Stimulated activated naive CD8-positive, alpha-beta T cell treated with anti-CD3 and anti-CD28 coated beads, Interleukin-15, Interleukin-2, amounts not matched to agents 100 U/mL and 50 U/mL, for 24 hours (primary cell): ENCODE data around the gene MIAT.

ENCODE experiments used
- ATAC-seq: fragments of 150-1000 bp; cut with Tn5 transposase; one replicate; pipeline ENCODE4 v1.10.0; 2021
- DNase-seq: peaks from one replicate; pipeline ENCODE4 v3.0.0; 2021

Gene MIAT

GRCh38 chr22:26632422-26633155, 24.8 kb upstream of the MIAT start:
- DNase-seq = no peak
- ATAC-seq = no peak

GRCh38 chr22:26634189-26634588, 23.2 kb upstream of the MIAT start:
- no peak for DNase-seq
- no peak for ATAC-seq

- DNase-seq = no peak
- no peak for ATAC-seq
Measured at GRCh38 chr22:26635117-26635516, 22.3 kb upstream of the MIAT start.

DNA sequence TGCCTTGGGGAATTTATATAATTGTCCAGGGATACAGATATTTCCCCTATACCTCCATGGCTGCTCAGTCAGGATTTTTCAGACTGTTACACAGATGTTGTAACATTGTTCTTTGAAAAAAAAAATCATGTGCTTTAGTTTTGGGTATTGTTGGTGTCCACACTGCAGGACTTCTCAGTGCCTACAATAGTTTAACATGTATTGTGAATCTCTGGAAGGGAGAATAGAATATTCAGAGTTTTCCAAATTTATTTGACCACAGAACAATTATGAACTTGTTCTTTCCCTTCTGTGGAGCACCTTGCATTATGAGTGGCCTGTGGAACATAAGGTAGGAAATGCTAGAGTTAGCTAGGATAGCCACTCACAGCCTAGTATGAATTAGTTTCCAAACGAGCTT, 21.1 kb upstream of the MIAT start:
- DNase-seq (no peak), ATAC-seq (no peak)

- ATAC-seq = peak; percentile 98
- DNase-seq = peak; percentile 87
Measured at GRCh38 chr22:26642465-26643417, 14.6 kb upstream of the MIAT start.

DNA sequence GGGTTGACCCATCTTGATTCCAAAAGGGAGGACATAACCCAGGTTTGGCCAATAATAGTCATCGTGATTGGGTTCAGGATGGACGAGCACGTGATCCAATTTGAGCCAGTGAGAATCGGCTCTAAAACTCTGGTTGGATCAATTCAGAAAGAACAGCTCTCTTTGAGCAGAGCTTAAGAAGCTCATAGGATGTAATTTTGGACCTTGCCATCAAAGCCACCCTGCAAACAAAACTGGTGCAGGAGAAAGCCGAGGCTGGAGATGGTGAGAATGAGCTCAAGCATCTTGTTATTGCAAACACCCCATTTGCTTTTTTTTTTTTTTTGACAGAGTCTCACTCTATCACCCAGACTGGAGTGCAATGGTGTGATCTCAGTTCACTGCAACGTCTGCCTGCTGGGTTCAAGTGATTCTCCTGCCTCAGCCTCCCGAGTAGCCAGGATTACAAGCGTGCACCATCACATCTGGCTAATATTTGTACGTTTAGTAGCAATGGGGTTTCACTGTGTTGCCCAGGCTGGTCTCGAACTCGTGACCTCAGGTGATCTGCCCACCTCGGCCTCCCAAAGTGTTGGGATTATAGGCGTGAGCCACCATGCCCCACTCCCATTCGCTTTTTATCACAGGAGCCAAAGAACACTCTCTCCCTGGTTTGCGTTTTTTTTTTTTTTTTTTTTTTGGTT, 13.8 kb upstream of the MIAT start:
- DNase-seq (no peak), ATAC-seq (no peak)

- no peak for DNase-seq
- no peak for ATAC-seq
Measured at GRCh38 chr22:26646158-26646557, 11.2 kb upstream of the MIAT start.

GRCh38 chr22:26648011-26648497, 9.3 kb upstream of the MIAT start:
- DNase-seq (peak; percentile 54), ATAC-seq (peak; percentile 47)

GRCh38 chr22:26648528-26649388, 8.6 kb upstream of the MIAT start:
- DNase-seq (no peak), ATAC-seq (no peak)

DNA sequence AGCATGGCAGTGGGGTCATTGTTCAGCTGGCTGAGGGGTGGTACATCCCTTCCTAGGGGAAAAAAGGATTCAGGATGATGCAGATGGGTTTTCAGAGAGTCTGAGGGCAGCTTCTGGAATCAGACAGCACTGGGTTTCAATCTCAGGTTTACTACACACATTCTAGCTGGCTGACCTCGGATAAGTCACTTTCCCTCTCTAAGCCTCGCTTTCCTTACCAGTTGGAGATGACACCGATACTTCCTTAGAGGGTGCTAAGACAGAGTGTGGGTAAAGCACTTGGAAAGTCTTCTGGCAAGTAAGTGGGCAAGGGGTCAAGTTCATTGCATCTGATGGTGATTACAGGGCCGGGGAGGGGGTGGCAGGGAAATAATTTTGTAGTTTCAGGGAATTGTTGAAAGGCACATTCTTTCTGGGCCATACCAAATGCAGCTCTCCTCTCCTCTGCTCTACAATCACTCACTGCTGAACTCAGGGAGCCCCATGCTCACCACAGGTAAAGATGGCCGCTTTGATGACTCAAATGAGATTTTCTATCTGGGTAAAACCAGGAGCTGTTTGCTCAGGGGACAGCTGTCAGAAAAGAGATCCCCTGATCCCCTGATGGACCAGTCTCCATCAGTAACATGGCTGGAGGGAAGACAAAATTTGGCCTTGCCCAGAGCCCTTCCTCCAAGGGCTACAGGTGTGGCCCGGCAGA, 6.5 kb upstream of the MIAT start:
- ATAC-seq (peak; percentile 50), DNase-seq (no peak)

GRCh38 chr22:26651815-26652214, 5.6 kb upstream of the MIAT start:
- DNase-seq = no peak
- no peak for ATAC-seq

- ATAC-seq (no peak), DNase-seq (no peak)
Measured at GRCh38 chr22:26658161-26658560, 773 bp downstream of the MIAT start.

DNA sequence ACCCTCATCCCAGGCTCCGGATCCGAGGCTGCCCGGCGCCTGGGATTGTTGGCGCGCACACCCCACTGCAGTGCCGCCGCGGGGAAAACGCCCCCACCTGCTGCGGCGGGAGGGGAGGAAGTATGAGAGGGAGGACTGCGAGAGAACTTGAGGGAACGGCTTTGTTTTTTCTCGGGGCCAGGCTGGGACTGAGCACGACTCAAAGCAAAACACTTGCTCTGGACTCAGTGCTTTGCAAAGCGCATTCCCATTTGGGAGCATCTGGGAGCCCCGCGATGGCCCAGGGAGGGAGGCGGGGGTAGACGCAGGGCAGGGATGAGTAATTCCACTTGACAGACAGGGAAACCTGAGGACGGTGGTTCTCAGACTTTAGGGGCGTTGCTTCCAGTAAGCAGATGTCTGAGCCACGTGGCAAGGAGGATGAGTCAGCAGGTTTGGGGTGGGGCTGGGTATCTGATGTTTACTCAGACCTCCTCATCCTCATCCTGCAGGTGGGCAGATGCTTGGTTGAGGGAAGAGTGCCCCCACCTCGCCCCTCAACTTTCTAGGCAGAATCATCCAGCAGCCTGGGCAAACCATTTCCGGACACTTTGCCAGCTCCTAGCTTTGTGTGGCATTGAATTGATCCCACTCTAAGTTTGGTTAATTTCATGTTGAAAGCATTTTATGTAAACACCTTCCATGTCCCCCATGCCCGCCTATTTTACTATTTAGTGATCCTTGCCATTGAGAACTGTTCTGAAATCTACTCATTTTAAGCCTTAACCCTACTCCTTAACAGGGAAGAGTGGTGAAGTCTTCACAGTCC, 1.5 kb downstream of the MIAT start:
- peak; percentile 88 for ATAC-seq

GRCh38 chr22:26660356-26660755, 3.0 kb downstream of the MIAT start:
- no peak for ATAC-seq
- DNase-seq = no peak

More for the DNA sequence above, 1.5 kb downstream of the MIAT start:
- DNase-seq = peak; percentile 84

GRCh38 chr22:26660961-26661578, 3.7 kb downstream of the MIAT start:
- DNase-seq = no peak

GRCh38 chr22:26662160-26662559, 4.8 kb downstream of the MIAT start:
- no peak for DNase-seq
- ATAC-seq = no peak

More at GRCh38 chr22:26660961-26661578, 3.7 kb downstream of the MIAT start:
- no peak for ATAC-seq

DNA sequence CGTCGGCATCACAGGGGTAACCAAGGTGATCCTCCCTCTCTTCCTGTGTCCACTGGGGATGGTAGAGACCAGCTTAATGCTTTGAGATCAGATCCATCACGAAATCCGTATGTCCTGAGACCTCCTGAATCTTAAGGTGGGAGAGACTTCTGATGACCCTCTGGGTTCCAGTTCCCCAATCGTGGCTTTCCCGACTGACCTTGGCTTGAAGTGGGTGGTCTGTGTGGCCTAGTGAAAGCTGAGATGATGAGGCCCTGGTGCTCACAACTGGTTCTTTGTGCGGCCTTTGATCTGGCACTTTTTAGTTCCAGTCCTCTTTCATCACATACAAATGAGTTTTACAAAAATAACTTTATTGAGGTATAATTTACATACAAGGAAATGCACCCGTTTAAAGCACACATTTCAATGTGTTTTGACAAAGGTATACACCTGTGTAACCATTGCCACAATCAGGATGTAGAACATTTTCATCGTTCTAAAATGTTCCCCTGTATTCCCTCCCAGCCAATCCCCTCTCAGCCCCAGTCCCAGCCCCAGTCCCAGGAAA, 6.1 kb downstream of the MIAT start:
- DNase-seq (no peak), ATAC-seq (no peak)

DNA sequence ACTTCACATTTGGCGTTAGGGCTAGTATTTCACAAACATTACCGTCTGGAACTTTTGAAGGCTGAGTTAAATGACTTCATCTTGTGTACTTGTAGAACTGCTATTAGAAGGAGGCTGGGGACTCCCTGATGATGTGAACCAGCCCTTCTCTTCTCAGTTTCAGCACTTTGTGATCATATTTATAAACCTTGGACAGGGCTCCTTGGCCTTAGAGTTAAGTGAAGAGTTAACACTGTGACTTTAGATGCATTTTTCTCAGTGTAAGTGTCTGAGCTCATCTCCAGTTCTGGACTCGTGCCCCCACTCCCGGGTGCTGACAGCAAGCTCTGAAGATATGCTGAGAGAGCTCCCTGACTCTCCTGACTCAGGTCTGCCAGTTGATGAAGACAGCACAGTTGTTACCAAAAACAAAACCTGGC, 8.4 kb downstream of the MIAT start:
- ATAC-seq (no peak), DNase-seq (no peak)

DNA sequence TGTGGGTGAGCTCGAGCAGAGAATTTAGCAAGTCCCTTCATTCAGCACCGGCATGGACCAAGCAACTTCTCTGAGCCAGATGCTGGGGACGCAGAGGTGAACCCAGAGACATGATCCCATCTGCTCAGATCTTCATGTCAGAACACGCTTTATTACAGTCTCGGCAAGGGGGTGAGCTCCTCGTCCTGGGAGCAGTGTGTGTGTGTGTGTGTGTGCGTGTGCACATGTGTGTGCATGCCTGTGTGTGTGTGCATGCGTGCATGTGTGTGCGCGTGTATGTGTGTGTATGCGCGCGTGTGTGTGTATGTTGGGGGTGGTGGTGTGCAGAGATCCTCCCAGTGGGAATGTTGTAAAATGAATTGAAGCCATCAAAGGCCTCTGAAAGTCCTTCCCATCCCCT, 9.8 kb downstream of the MIAT start:
- no peak for ATAC-seq
- no peak for DNase-seq
